Myocyte (in vitro differentiated cells): ENCODE data around the gene ANAPC16. TPM values are rescaled to one million over a fixed set of nuclear protein-coding genes. Genes with fewer than 3 reads are reported as not detected.
"Not testable (repeated sequence)": the region's sequence is repeated elsewhere in the genome, so short reads cannot be mapped to it uniquely, and the experiment has no call there.

Experiments used
- DNase-seq: peaks from one replicate; pipeline ENCODE4 v3.0.0-alpha.2; 2012; ENCODE audit warnings: low read depth
- total RNA-seq: library from RNA; depleted of rRNA; stranded (reverse); fragments of >200 nt; gene quantifications from 2 replicates; pipeline ENCODE4 v1.2.3, GENCODE V29; 2014

Gene ANAPC16
- total RNA-seq, 1 donor from 2014 or later: 61.4 TPM

DNA sequence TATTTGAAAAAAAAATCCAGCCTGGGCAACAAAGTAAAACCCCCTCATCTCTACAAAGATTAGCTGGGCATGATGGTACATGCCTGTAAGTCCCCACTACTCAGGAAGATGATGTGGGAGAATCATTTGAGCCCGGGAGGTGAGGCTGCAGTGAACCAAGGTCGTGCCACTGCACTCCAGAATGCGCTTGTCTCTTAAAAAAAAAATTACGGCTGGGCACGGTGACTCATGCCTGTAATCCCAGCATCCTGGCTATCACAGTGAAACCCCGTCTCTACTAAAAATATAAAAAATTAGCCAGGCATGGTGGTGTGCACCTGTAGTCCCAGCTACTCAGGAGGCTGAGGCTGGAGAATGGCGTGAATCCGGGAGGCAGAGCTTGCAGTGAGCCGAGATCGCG is 4.4 kb upstream of the ANAPC16 start:
- not testable (repeated sequence) for DNase-seq

- DNase-seq: not testable (repeated sequence)
Measured at GRCh38 chr10:72211832-72212231, 4.0 kb upstream of the ANAPC16 start.

DNA sequence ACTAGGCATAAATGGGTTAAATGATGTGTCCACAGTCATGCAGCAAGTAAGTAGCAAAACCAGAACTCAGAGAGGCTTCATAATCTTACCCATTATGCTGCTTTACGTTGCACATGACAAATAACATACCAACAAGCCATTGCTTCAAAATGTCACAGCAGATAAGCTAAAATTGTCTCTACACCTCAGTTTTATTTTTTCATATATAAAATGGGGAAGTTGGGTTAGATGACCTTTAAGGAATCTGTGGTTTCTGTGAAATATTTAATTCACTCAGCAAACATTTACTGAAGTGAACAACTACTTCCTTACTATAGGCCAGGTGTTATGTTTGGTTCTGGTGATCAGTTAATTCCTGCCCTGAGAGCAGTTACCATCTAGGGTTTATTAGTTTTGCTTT is 2.5 kb downstream of the ANAPC16 start:
- no peak for DNase-seq

DNA sequence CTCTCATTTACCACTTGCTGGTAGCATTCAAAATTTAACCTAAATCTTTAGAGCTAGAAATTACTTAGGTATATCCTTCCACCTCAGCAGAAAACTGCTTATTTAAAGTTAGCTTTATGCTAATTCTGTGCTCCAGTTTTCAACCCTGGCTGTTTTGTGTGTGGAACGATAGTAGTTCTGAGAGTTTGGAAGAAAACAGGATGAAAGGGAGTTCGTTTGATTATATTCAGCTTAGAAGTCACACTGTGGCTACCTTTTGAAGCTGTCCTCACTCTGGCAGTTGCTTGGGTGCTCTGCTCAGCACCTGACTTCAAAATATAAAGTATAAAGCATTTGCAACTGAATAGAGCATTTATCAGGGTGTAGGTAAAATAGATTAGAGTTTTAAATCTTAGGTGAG is 2.9 kb downstream of the ANAPC16 start:
- no peak for DNase-seq

- DNase-seq: no peak
Measured at GRCh38 chr10:72219235-72219814, 3.5 kb downstream of the ANAPC16 start.

DNA sequence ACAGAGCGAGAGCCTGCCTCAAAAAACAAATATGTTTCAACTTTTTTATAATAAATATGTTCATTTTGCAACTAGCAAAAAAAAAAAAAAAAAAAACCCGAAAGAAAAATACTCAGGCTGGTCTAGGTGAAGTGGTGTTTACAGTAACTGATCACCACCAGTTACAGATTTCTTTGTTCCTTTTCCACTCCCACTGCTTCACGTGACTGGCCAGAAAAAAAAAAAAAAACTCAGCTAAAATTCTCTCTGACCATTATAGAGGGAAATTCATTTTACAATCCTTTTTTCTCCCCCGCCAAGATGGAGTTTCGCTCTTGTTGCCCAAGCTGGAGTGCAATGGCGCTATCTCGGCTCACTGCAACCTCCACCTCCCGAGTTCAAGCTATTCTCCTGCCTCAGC is 4.8 kb downstream of the ANAPC16 start:
- DNase-seq: no peak

DNA sequence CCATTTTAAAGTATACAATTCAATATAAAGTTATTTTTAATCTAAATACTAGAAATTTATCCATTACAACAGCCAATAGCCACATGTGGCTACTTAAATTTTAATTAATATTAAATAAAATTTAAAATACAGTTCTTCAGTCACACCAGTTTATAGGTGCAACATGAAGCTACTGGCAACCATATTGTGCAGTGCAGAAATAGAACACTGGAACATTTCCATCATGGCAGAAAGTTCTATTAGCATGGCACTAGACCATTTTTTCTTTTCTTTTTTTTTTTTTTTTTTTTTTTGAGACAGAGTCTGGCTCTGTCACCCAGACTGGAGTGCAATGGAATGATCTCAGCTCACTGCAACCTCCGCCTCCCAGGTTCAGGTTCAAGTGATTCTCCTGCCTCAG is 5.5 kb downstream of the ANAPC16 start:
- DNase-seq: no peak

- DNase-seq: no peak
Measured at GRCh38 chr10:72223743-72224101, 7.9 kb downstream of the ANAPC16 start.

- DNase-seq: not testable (repeated sequence)
Measured at GRCh38 chr10:72224191-72224590, 8.4 kb downstream of the ANAPC16 start.

GRCh38 chr10:72226418-72227027 is 10.7 kb downstream of the ANAPC16 start:
- DNase-seq: no peak

DNA sequence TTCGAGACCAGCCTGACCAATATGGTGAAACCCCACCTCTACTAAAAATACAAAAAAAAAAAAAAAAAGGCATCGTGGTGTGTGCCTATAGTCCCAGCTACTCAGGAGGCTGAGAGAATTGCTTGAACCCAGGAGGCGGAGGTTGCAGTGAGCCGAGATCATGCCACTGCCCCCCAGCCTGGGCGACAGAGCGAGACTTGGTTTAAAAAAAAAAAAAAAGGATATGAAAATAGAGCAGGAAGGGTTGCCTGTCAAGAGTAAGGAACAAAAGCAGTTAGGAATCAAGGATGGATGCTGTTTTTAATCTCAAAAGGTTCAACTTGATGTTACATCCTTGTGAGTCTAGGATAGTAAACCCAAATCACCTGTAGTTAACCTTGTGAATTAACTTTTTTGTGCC is 12.0 kb downstream of the ANAPC16 start:
- no peak for DNase-seq

- no peak for DNase-seq
Measured at GRCh38 chr10:72228318-72228751, 12.5 kb downstream of the ANAPC16 start.

GRCh38 chr10:72229261-72230251 is 13.7 kb downstream of the ANAPC16 start:
- DNase-seq: no peak

- DNase-seq: no peak
Measured at GRCh38 chr10:72233621-72234020, 17.8 kb downstream of the ANAPC16 start.

- DNase-seq: no peak
Measured at GRCh38 chr10:72234560-72235095, 18.8 kb downstream of the ANAPC16 start.

DNA sequence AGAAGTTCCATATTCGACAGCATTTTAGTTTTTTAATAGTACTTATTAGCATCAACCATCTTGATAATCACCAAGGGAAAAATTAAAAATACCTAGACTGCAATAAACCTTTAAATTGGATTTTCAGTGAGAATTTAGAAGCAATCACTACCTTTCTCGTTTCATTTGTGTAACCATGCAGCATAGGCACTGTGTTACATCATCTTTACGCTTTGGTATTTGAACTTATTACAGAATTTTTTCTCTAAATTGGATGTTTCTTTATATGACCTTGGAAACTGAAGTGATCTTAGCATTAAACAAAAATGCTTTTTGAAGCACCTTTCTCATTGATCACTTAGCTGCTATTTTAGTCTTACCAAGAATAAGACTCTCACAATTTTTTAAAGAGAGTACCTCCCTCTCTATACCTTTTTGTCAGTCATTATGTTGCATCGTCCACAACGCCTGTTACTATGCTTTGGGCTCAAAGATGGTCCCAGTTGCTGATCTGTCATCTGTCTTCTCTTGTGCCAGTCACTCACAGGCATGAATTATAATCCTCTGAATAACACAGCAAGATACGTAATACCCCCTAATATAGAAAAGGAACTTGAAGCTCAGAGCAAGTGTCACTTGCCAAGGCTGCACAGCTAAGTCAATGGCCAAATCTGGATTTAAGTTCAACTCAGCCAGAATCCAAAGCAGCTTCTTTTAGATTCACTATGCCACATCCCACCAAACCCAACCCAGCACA is 19.9 kb downstream of the ANAPC16 start:
- peak; percentile 52 for DNase-seq

- DNase-seq: no peak
Measured at GRCh38 chr10:72238392-72239175, 22.8 kb downstream of the ANAPC16 start.

- DNase-seq: no peak
Measured at GRCh38 chr10:72239409-72239808, 23.6 kb downstream of the ANAPC16 start.

- DNase-seq: no peak
Measured at GRCh38 chr10:72240371-72240770, 24.6 kb downstream of the ANAPC16 start.

- DNase-seq: no peak
Measured at GRCh38 chr10:72241691-72242252, 26.0 kb downstream of the ANAPC16 start.
